Erythroblast (primary cell): Measurements from ENCODE around the gene KIDINS220.
"Not testable (repeated sequence)": the region's sequence is repeated elsewhere in the genome, so short reads cannot be mapped to it uniquely, and the experiment has no call there.

Source experiments
- DNase-seq, 2 experiments: peaks; one replicate each; lab custom pipeline; 2025; lab: John Stamatoyannopoulos, UW
- GATA1 ChIP-seq: IDR thresholded peaks from 2 replicates; pipeline ENCODE4 v1.6.1; 2011; ENCODE audit warnings: low read depth, mild to moderate bottlenecking, control low read depth, low read length, moderate library complexity
- POLR2A ChIP-seq: IDR thresholded peaks from 2 replicates; pipeline ENCODE4 v1.6.1; 2011; ENCODE audit warnings: mild to moderate bottlenecking, low read length

The KIDINS220 gene

GRCh38 chr2:8732601-8733000, 104.8 kb downstream of the KIDINS220 start:
- DNase-seq, result no peak
- TF ChIP-seq POLR2A (no peak), GATA1 (no peak)

GRCh38 chr2:8729939-8730338, 107.5 kb downstream of the KIDINS220 start:
- TF ChIP-seq GATA1, result no peak
- no peak for TF ChIP-seq POLR2A
- no peak for DNase-seq

- not testable (repeated sequence) for DNase-seq
Observed at GRCh38 chr2:8729101-8729500, 108.3 kb downstream of the KIDINS220 start.

DNA sequence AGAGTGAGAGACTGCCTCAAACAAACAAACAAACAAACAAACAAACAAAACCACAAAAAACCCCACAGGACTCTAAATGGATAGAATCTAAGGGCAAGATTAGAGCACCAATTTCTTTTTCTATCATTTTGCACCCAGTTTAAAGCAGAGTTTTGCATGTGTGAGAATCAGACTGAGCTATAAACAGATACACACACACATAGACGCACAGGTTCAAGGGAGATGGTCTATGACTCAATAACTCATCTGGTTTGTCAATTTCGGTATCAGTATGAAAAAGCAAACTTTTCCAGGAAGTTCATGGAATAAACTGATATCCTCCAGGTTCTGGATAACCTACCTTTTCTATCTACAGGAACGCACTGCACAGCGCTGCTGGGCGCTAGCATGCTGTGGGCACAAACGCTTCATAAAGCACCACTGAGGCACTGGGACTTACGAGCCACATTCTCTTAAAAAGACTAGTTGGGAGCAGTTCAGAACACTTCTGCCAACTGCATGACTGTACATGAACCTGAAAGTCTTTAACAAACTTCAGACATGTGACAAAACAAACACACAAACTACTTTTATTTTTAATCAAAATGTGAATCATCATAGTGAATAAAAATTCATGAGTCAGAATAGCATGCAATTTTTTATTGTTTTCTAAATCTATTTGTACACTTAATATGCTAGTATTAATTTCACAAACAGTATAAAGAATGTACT, 109.0 kb downstream of the KIDINS220 start:
- no peak for DNase-seq
- TF ChIP-seq POLR2A, result no peak
- no peak for TF ChIP-seq GATA1

DNA sequence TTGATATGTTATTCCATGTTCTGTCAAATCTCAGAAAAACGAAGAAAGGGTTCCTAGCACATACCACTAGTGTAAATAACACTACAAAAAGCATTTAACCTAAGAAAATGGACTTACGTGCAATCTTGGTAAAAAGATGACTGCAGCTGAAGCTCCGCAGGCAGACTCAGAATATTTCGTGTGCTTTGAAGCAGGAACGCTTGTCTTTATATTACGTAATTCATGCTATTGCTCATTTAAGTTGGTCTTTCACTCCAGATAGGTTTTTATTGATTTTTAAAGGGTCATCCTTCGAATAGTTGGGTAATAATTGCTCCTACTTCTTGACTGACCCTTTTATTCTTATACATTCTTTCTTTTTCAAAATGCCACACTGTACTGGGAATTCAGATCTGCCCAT, 111.6 kb downstream of the KIDINS220 start:
- no peak for DNase-seq
- TF ChIP-seq POLR2A, result no peak
- TF ChIP-seq GATA1, result no peak

DNA sequence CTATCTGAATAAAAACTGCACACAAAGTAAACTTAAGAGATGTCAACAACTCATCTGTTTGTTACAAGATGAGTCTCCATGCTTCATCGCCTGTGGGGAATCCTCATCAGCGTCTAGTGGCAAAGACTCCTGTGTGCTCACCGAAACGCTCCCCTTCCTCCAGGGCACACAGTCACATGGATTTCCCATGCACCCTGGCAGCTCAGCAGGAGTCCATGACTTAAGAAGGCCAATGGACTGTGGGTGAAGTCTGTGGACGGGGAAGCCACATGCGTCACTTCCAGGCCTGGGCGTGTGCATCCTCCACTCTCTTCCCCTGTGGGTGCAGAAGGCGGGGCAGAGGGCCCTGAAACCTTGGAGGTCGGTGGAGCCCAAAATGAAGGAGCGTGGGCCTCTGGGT, 114.4 kb downstream of the KIDINS220 start:
- TF ChIP-seq POLR2A (no peak), GATA1 (no peak)
- no peak for DNase-seq

DNA sequence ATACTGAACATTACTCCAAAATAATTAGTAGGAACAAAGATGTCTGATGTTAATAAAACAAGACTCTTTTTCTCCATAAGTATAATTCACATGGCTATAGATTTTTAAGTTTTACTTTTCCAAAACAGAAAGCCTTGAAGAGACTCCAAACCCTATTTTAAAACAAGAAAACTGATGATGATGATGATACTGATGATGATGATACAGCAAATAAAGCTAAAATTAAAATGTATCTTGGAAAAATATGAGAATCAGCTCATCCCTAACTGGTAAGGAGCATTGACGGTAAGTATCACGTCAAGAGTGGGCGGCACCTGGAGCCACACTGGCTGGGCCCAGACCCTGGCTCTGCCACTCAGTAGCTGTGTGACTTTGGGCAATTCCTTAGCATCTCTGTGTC, 116.0 kb downstream of the KIDINS220 start:
- DNase-seq, result no peak
- TF ChIP-seq POLR2A, result no peak
- TF ChIP-seq GATA1, result no peak

GRCh38 chr2:8720741-8721140, 116.7 kb downstream of the KIDINS220 start:
- TF ChIP-seq GATA1 (no peak), POLR2A (no peak)
- no peak for DNase-seq

DNA sequence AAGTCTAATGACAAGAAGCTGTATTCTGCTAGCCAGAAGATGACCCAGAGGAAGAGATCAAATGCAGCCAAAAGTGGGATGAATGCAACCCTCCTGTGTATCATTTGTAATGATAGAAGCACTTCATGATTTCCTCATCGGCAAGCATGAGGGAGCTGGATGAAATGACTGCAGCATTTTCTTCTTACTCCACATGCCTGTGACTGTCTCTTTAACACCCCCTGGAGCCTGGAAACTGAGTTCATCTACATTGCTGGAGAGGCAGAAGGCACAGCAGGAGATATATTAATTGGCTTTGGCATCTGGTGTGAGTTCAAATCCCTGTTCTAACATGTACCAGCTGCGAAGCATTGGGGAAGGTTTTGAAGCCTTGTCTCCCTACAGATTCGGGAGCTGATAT, 117.9 kb downstream of the KIDINS220 start:
- no peak for DNase-seq
- TF ChIP-seq GATA1 (no peak), POLR2A (no peak)

DNA sequence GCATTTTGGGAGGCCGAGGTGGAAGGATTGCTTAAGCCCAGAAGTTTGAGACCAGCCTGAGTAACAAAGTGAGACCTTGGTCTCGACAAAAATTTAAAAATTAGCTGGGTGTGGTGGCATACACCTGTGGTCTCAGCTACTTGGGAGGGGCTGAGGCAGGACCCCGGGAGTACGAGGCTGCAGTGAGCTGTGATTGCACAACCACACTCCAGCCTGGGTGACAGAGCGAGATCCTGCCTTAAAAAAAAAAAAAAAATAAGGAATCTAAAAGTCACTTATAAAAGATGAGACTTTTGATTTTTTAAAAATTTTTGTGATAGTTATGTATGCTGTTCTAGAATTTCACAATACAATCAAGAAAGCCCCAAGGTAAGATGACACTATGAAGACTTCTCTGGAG, 122.4 kb downstream of the KIDINS220 start:
- TF ChIP-seq POLR2A (no peak), GATA1 (no peak)

GRCh38 chr2:8714283-8714682, 123.1 kb downstream of the KIDINS220 start:
- no peak for TF ChIP-seq POLR2A
- no peak for TF ChIP-seq GATA1

More for the DNA sequence above, 122.4 kb downstream of the KIDINS220 start:
- no peak for DNase-seq

GRCh38 chr2:8710951-8711350, 126.5 kb downstream of the KIDINS220 start:
- DNase-seq, result no peak
- TF ChIP-seq POLR2A (no peak), GATA1 (no peak)

More at GRCh38 chr2:8714283-8714682, 123.1 kb downstream of the KIDINS220 start:
- no peak for DNase-seq

DNA sequence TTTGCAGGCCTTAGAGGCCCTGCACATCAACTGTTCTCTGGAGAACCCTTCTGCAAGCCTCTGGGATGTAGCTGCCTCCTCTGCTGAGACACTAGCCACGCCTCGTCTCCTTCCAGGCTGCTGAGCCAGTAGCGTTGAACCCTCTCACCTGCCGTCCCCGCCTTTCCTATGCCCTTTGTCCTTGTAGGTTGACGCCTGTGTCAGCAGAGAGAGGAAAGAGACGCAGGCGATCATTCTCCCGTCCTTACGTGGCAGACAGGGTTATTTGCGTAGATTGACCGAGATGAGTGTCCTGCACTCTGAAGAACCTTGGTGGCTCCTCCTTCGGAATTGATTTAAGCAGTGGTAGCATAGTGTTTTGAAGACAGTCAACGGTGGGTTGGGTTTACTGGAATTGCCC, 127.8 kb downstream of the KIDINS220 start:
- TF ChIP-seq POLR2A (no peak), GATA1 (no peak)
- no peak for DNase-seq

GRCh38 chr2:8704906-8705305, 132.5 kb downstream of the KIDINS220 start:
- DNase-seq, result no peak
- no peak for TF ChIP-seq GATA1
- no peak for TF ChIP-seq POLR2A
